HepG2 (cell line): ENCODE measurements around the gene MAP2K6. TPM values are rescaled to one million over a fixed set of nuclear protein-coding genes. Genes with fewer than 3 reads are reported as not detected.

ENCODE experiments used
- ATAC-seq: fragments of 200-7000 bp; cut with Tn5 transposase; 3 replicates; pipeline ENCODE4 v1.9.1; 2020; ENCODE audit warnings: mild to moderate bottlenecking, moderate library complexity
- BruUV-seq: library from RNA; stranded (reverse); fragments of 400-500 nt; replicated peaks from 2 replicates; lab custom pipeline; 2021; lab: Mats Ljungman, UMichigan
- CTCF ChIA-PET: fragments of 300-600 bp; formaldehyde crosslinking; extraction: SDS; loops from one replicate; lab custom pipeline; 2021; ENCODE audit warnings: low total read pairs, inconsistent platforms, low intra/inter-chr PET ratio; lab: Yijun Ruan, JAX
- POLR2A ChIA-PET: fragments of 350-600 bp; sonication (Branson Sonifier 250); formaldehyde crosslinking; loops from one replicate; lab custom pipeline; 2020; ENCODE audit warnings: antibody characterized with exemption, inconsistent platforms; lab: Yijun Ruan, JAX
- DNase-seq: peaks from one replicate; pipeline ENCODE4 v3.0.0-alpha.2; 2015; ENCODE audit warnings: low spot score
- FAIRE-seq: peaks from 3 replicates; lab custom pipeline; 2011; peaks lifted over from hg19 to GRCh38; lab: Jason Lieb, UNC
- H2AFZ ChIP-seq: one replicate; pipeline ENCODE4 v1.6.1; 2011; ENCODE audit warnings: low read length, inconsistent platforms
- H3K27ac ChIP-seq: fragments of 300-600 bp; 3 replicates; pipeline ENCODE4 v1.8.0; 2011; ENCODE audit warnings: mixed run types, mild to moderate bottlenecking, mixed read lengths, low read length, inconsistent platforms; ENCODE audit not compliant: insufficient read depth; ENCODE audit errors: extremely low read length
- H3K27me3 ChIP-seq, 2 experiments: fragments of 200-600 bp in 1 of 2; 2 replicates in 1 of 2; 3 replicates in 1 of 2; pipeline versions ENCODE4 v1.6.0 to v1.8.0; 2011; ENCODE audit warnings: low read length in 2 of 2, mild to moderate bottlenecking in 2 of 2, moderate library complexity in 2 of 2, inconsistent platforms in 1 of 2; ENCODE audit not compliant: insufficient read depth in 2 of 2, control insufficient read depth in 1 of 2
- H3K36me3 ChIP-seq, 2 experiments: fragments of 200-600 bp in 1 of 2; replicated peaks in 1 of 2; 2 replicates in 1 of 2; 3 replicates in 1 of 2; pipeline versions ENCODE4 v1.5.1 to v1.8.0; 2011; ENCODE audit warnings: low read length in 2 of 2, inconsistent platforms in 1 of 2; ENCODE audit not compliant: insufficient read depth in 2 of 2, control insufficient read depth in 1 of 2
- H3K4me1 ChIP-seq: 2 replicates; pipeline ENCODE4 v1.5.1; 2012; ENCODE audit warnings: low read length, inconsistent platforms; ENCODE audit not compliant: insufficient read depth
- H3K4me2 ChIP-seq: 2 replicates; pipeline ENCODE4 v1.6.0; 2011; ENCODE audit warnings: low read depth, low read length, inconsistent platforms
- H3K4me3 ChIP-seq, 3 experiments: fragments of 200-600 bp in 1 of 3; sonication (generic), shearing (Covaris generic) in 1 of 3; replicated peaks in 1 of 3; 2 replicates each; pipeline ENCODE4 v1.5.1; 2011 to 2016; ENCODE audit warnings: low read length in 3 of 3, inconsistent platforms in 2 of 3, low read depth in 2 of 3, mild to moderate bottlenecking in 2 of 3, control low read depth in 1 of 3, mixed read lengths in 1 of 3; ENCODE audit not compliant: insufficient read depth in 1 of 3
- H3K79me2 ChIP-seq: one replicate; pipeline ENCODE4 v1.6.1; 2011; ENCODE audit warnings: low read length, inconsistent platforms; ENCODE audit not compliant: insufficient read depth
- H3K9ac ChIP-seq: 2 replicates; pipeline ENCODE4 v1.6.0; 2011; ENCODE audit warnings: mild to moderate bottlenecking, low read depth, low read length, inconsistent platforms; ENCODE audit not compliant: insufficient read depth
- H3K9me3 ChIP-seq: 2 replicates; pipeline ENCODE4 v1.5.1; 2012; ENCODE audit warnings: mild to moderate bottlenecking, low read length
- H4K20me1 ChIP-seq: 2 replicates; pipeline ENCODE4 v1.6.0; 2011; ENCODE audit warnings: inconsistent platforms, mild to moderate bottlenecking, low read length, moderate library complexity; ENCODE audit not compliant: insufficient read depth
- CAMTA2 ChIP-seq: sonication (generic); formaldehyde crosslinking; IDR thresholded peaks from 2 replicates; pipeline ENCODE4 v1.4.0; 2020; ENCODE audit warnings: mild to moderate bottlenecking, missing genetic modification reagents, borderline replicate concordance
- GPN1 ChIP-seq: sonication (generic); formaldehyde crosslinking; IDR thresholded peaks from 2 replicates; pipeline ENCODE4 v1.5.1; 2020; ENCODE audit warnings: missing genetic modification reagents, borderline replicate concordance
- HMGA1 ChIP-seq: sonication (generic); formaldehyde crosslinking; conservative IDR thresholded peaks from 2 replicates; pipeline ENCODE4 v1.4.0; 2020; ENCODE audit warnings: missing genetic modification reagents
- IKZF5 ChIP-seq: IDR thresholded peaks from 2 replicates; pipeline ENCODE4 v1.6.1; 2018; ENCODE audit warnings: missing genetic modification reagents, mild to moderate bottlenecking, missing compliant biosample characterization
- MBNL3 ChIP-seq: fragments of 250-450 bp; sonication (Bioruptor Pico); conservative IDR thresholded peaks from 2 replicates; pipeline ENCODE4 v1.8.0; 2022; ENCODE audit warnings: mild to moderate bottlenecking, inconsistent platforms
- RXRB ChIP-seq: IDR thresholded peaks from 2 replicates; pipeline ENCODE4 v1.6.1; 2016; ENCODE audit warnings: borderline replicate concordance, missing genetic modification reagents, missing compliant biosample characterization
- SP2 ChIP-seq: sonication (generic); formaldehyde crosslinking; IDR thresholded peaks from 2 replicates; pipeline ENCODE4 v1.5.1; 2020; ENCODE audit warnings: mild to moderate bottlenecking, missing genetic modification reagents
- TCF12 ChIP-seq, 2 experiments: fragments of 450-650 bp in 1 of 2; sonication (generic) in 1 of 2; formaldehyde crosslinking in 1 of 2; IDR thresholded peaks; 2 replicates each; pipeline versions ENCODE4 v1.6.1 to v1.8.0; 2017 to 2022; ENCODE audit warnings: antibody characterized with exemption in 1 of 2, mild to moderate bottlenecking in 1 of 2, missing genetic modification reagents in 1 of 2, moderate library complexity in 1 of 2
- THAP11 ChIP-seq: IDR thresholded peaks from 2 replicates; pipeline ENCODE4 v1.6.1; 2016; ENCODE audit warnings: missing biosample characterization, missing genetic modification reagents
- ZNF326 ChIP-seq: sonication (generic); formaldehyde crosslinking; IDR thresholded peaks from 2 replicates; pipeline ENCODE4 v1.4.0; 2020; ENCODE audit warnings: missing genetic modification reagents, borderline replicate concordance
- ZNF331 ChIP-seq: sonication (generic); formaldehyde crosslinking; IDR thresholded peaks from 2 replicates; pipeline ENCODE4 v1.4.0; 2020; ENCODE audit warnings: missing genetic modification reagents
- ZNF674 ChIP-seq: sonication (generic); formaldehyde crosslinking; IDR thresholded peaks from 2 replicates; pipeline ENCODE4 v1.5.0; 2020; ENCODE audit warnings: low read depth, mild to moderate bottlenecking, missing genetic modification reagents
- ZNF766 ChIP-seq: sonication (generic); formaldehyde crosslinking; IDR thresholded peaks from 2 replicates; pipeline ENCODE4 v1.5.0; 2020; ENCODE audit warnings: missing genetic modification reagents, borderline replicate concordance
- ZNF839 ChIP-seq: sonication (generic); formaldehyde crosslinking; IDR thresholded peaks from 2 replicates; pipeline ENCODE4 v1.4.0; 2020; ENCODE audit warnings: missing genetic modification reagents, mild to moderate bottlenecking, borderline replicate concordance
- WGBS: methylation state at CpG from one replicate; pipeline ENCODE4 v1.1.6; 2017; ENCODE audit warnings: low lambda C conversion rate; 5-methylcytosine and 5-hydroxymethylcytosine counted together
- in situ Hi-C: cut with HindIII; loops from 2 replicates; pipeline ENCODE4 v1.10.0; 2017; ENCODE audit warnings: low pct_unique_long_range_greater_than_20kb; ENCODE audit not compliant: extremely low pct_ligation_motif_present
- intact Hi-C: fragments of 100-400 bp; cut with micrococcal nuclease; formaldehyde crosslinking; loops from one replicate; pipeline ENCODE4 v1.10.0; 2022; ENCODE audit not compliant: unreplicated experiment
- polyA plus RNA-seq, 8 experiments: library from polyadenylated mRNA; depleted of rRNA in 3 of 8; stranded (reverse) in 7 of 8; unstranded in 1 of 8; fragments of >200 nt; fragmentation: Illumina TruSeq in 4 of 8; extraction: Trizol in 4 of 8; gene quantifications; 2 replicates each; pipeline versions ENCODE4 v1.2.1 to v1.2.3, GENCODE V29; 2011 to 2016; ENCODE audit warnings: low read depth in 4 of 8, missing spikeins in 1 of 8, mixed read lengths in 1 of 8; ENCODE audit not compliant: insufficient read depth in 1 of 8
- total RNA-seq, 5 experiments: library from RNA; depleted of rRNA; stranded (reverse); fragments of >200 nt; fragmentation: Illumina TruSeq; extraction: Trizol; gene quantifications; 2 replicates each; pipeline ENCODE4 v1.2.3, GENCODE V29; 2016; ENCODE audit warnings: low read depth in 1 of 5
- TF ChIP-seq, protein P1 (sequence below): sonication (generic); formaldehyde crosslinking; IDR thresholded peaks from 2 replicates; pipeline ENCODE4 v1.5.1; 2020; ENCODE audit warnings: mild to moderate bottlenecking, missing genetic modification reagents, borderline replicate concordance

The MAP2K6 gene
- total and polyA plus RNA-seq, 2 of the 13 experiments (the other 11 are each of a cell fraction or from before 2014, with no cell fraction given), result 5.1 to 33.6 TPM

- TF ChIP-seq ZNF766 (CRISPR knock-in tag) (no peak), IKZF5 (CRISPR knock-in tag) (no peak), CAMTA2 (CRISPR knock-in tag) (no peak), HMGA1 (CRISPR knock-in tag) (no peak), TCF12 (IDR thresholded peaks at IDR 0.05) (no peak), TCF12 (CRISPR knock-in tag; IDR thresholded peaks at IDR 0.05) (no peak), ZNF674 (CRISPR knock-in tag) (no peak)
- TF ChIP-seq, all 625 proteins: peak for 0
Observed at GRCh38 chr17:69552986-69553667, 138.6 kb downstream of the MAP2K6 start (continued).

DNA sequence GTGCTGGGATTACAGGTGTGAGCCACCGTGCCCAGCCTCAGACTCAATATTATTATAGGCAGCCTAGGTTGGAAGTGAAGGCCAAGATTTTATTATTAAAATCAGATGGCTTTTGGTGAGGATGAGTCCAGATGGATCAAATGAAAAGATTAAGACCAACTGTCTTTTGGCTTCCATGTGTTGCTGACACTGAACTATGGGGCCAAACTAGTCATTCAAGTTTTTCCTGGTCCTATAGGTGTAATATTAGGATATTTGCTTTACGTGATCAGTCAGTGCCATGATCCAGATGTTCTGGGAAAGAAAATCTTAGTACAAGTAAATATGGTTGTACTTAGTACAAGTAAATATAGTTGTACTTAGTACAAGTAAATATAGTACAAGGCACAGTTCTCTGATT, 140.6 kb downstream of the MAP2K6 start:
- no peak for DNase-seq
- 76% methylated on average over 2 of the region's 2 CpGs for WGBS
- no peak overlapping the region for H3K4me3 ChIP-seq
- BruUV-seq, result no TSS peak
- peaks cover 10% of the 10 kb centered on the region for H3K9me3 ChIP-seq
- no peaks in the 10 kb centered on the region for H3K79me2 ChIP-seq
- CTCF ChIA-PET, result no interaction called here
- in situ Hi-C loops, result no loop called here
- no peaks in the 10 kb centered on the region for H4K20me1 ChIP-seq
- POLR2A ChIA-PET, result no interaction called here
- H3K4me2 ChIP-seq, result no peak overlapping the region
- no peak overlapping the region for H3K27ac ChIP-seq
- no peaks in the 10 kb centered on the region for H3K36me3 ChIP-seq
- no peak for ATAC-seq
- no peaks in the 10 kb centered on the region for H3K27me3 ChIP-seq
- H3K4me1 ChIP-seq, result no peaks in the 10 kb centered on the region
- intact Hi-C loops, result no loop called here
- no peak for FAIRE-seq
- no peak overlapping the region for H2AFZ ChIP-seq
- H3K9ac ChIP-seq, result no peak overlapping the region
- TF ChIP-seq MBNL3 (CRISPR knock-in tag) (no peak), THAP11 (CRISPR knock-in tag) (no peak), ZNF331 (CRISPR knock-in tag) (no peak), ZNF839 (CRISPR knock-in tag) (no peak), GPN1 (CRISPR knock-in tag) (no peak), ZNF326 (CRISPR knock-in tag) (no peak), SP2 (no peak), RXRB (CRISPR knock-in tag) (no peak)
- TF ChIP-seq, protein P1, sequence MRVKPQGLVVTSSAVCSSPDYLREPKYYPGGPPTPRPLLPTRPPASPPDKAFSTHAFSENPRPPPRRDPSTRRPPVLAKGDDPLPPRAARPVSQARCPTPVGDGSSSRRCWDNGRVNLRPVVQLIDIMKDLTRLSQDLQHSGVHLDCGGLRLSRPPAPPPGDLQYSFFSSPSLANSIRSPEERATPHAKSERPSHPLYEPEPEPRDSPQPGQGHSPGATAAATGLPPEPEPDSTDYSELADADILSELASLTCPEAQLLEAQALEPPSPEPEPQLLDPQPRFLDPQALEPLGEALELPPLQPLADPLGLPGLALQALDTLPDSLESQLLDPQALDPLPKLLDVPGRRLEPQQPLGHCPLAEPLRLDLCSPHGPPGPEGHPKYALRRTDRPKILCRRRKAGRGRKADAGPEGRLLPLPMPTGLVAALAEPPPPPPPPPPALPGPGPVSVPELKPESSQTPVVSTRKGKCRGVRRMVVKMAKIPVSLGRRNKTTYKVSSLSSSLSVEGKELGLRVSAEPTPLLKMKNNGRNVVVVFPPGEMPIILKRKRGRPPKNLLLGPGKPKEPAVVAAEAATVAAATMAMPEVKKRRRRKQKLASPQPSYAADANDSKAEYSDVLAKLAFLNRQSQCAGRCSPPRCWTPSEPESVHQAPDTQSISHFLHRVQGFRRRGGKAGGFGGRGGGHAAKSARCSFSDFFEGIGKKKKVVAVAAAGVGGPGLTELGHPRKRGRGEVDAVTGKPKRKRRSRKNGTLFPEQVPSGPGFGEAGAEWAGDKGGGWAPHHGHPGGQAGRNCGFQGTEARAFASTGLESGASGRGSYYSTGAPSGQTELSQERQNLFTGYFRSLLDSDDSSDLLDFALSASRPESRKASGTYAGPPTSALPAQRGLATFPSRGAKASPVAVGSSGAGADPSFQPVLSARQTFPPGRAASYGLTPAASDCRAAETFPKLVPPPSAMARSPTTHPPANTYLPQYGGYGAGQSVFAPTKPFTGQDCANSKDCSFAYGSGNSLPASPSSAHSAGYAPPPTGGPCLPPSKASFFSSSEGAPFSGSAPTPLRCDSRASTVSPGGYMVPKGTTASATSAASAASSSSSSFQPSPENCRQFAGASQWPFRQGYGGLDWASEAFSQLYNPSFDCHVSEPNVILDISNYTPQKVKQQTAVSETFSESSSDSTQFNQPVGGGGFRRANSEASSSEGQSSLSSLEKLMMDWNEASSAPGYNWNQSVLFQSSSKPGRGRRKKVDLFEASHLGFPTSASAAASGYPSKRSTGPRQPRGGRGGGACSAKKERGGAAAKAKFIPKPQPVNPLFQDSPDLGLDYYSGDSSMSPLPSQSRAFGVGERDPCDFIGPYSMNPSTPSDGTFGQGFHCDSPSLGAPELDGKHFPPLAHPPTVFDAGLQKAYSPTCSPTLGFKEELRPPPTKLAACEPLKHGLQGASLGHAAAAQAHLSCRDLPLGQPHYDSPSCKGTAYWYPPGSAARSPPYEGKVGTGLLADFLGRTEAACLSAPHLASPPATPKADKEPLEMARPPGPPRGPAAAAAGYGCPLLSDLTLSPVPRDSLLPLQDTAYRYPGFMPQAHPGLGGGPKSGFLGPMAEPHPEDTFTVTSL, result no peak
